Adrenal gland (tissue), 12 donors: Measurements from ENCODE around the gene FAM163B. TPM values are rescaled to one million over a fixed set of nuclear protein-coding genes. Genes with fewer than 3 reads are reported as not detected.

Experiments used
- DNase-seq, 7 donors: peaks; one replicate each; pipeline ENCODE4 v3.0.0-alpha.2; 2019 to 2020
- H3K27ac ChIP-seq, 5 donors: fragments of 200-600 bp; sonication (generic) in 4 of 5; 1 replicate in 3 of 5; 2 replicates in 2 of 5; pipeline versions ENCODE4 v1.5.1 to v1.8.0; 2016 to 2020; ENCODE audit warnings: mild to moderate bottlenecking in 1 of 5
- H3K27me3 ChIP-seq: fragments of 200-600 bp; 2 replicates; pipeline ENCODE4 v1.8.0; 2021
- H3K36me3 ChIP-seq, 2 donors: fragments of 200-600 bp; replicated peaks in 1 of 2; 1 replicate in 1 of 2; 2 replicates in 1 of 2; pipeline versions ENCODE4 v1.5.1 to v1.8.0; 2018 to 2022
- H3K4me1 ChIP-seq, 2 donors: fragments of 200-600 bp; replicated peaks in 1 of 2; 1 replicate in 1 of 2; 2 replicates in 1 of 2; pipeline versions ENCODE4 v1.5.1 to v1.8.0; 2018 to 2021
- H3K4me3 ChIP-seq, 4 donors: fragments of 200-600 bp; sonication (generic) in 3 of 4; one replicate each; pipeline ENCODE4 v1.5.1; 2016 to 2018
- H3K9me3 ChIP-seq, 3 donors: fragments of 200-600 bp; sonication (generic) in 1 of 3; replicated peaks in 1 of 3; 1 replicate in 2 of 3; 2 replicates in 1 of 3; pipeline versions ENCODE4 v1.5.1 to v1.8.0; 2016 to 2021
- POLR2A ChIP-seq, 2 donors: fragments of 450-650 bp; IDR thresholded peaks; one replicate each; pipeline ENCODE4 v1.6.1; 2017; ENCODE audit warnings: antibody characterized with exemption in 2 of 2, mild to moderate bottlenecking in 2 of 2, moderate library complexity in 1 of 2
- WGBS, 4 donors: extraction: QIAGEN DNeasy Blood & Tissue Kit in 2 of 4; methylation state at CpG; one replicate each; pipeline versions ENCODE4 v1.1.5 to v1.1.7; 2013 to 2017; 5-methylcytosine and 5-hydroxymethylcytosine counted together
- intact Hi-C, 2 donors: fragments of 100-400 bp; cut with DNase I; formaldehyde crosslinking; loops; one replicate each; pipeline versions ENCODE4 v1.14.1 to v1.15.0; 2022 to 2023
- polyA plus RNA-seq, 3 donors: library from polyadenylated mRNA; stranded (reverse); fragments of 200-250 nt in 2 of 3; fragments of 350-450 nt in 1 of 3; fragmentation: Illumina TruSeq in 1 of 3; extraction: RNeasy Lipid Tissue Mini Kit (QIAGEN cat#74804) in 1 of 3; gene quantifications; one replicate each; pipeline ENCODE4 v1.2.3, GENCODE V29; 2013 to 2014
- total RNA-seq, 9 donors: library from RNA; depleted of rRNA in 4 of 9; stranded (reverse); fragments of >200 nt in 4 of 9; fragments of 120-200 nt in 1 of 9; fragmentation: NEBNext Ultra II Directional in 1 of 9; extraction: Animal tissue kit (Norgen Biotek cat#: 25700) in 1 of 9; gene quantifications; one replicate each; pipeline versions ENCODE4 v1.1.0 to v1.2.4, GENCODE V29; 2013 to 2023
- TF ChIP-seq, protein P1 (sequence below), 6 experiments: fragments of 450-650 bp in 4 of 6; fragments of 200-600 bp in 2 of 6; sonication (generic) in 1 of 6; IDR thresholded peaks; 1 replicate in 5 of 6; 2 replicates in 1 of 6; pipeline versions ENCODE4 v1.5.1 to v1.8.0; 2016 to 2021; ENCODE audit warnings: antibody characterized with exemption in 6 of 6, mild to moderate bottlenecking in 2 of 6, moderate library complexity in 1 of 6
- donor health status: healthy with polysubstance abuse.
- donor health status: Bipolar disorder and iron deficiency.
- donor health status: DM: yes; HTN: yes; CAD: no.
- donor health status: DM: no; HTN: no; CAD: no.
- donor health status: DM: no; HTN: no; CAD: no.
- donor health status: DM: yes; HTN: yes; CAD: no.

FAM163B gene
- total and polyA plus RNA-seq, 12 donors = 0.72 to 14.3 (median 2.5) TPM

DNA sequence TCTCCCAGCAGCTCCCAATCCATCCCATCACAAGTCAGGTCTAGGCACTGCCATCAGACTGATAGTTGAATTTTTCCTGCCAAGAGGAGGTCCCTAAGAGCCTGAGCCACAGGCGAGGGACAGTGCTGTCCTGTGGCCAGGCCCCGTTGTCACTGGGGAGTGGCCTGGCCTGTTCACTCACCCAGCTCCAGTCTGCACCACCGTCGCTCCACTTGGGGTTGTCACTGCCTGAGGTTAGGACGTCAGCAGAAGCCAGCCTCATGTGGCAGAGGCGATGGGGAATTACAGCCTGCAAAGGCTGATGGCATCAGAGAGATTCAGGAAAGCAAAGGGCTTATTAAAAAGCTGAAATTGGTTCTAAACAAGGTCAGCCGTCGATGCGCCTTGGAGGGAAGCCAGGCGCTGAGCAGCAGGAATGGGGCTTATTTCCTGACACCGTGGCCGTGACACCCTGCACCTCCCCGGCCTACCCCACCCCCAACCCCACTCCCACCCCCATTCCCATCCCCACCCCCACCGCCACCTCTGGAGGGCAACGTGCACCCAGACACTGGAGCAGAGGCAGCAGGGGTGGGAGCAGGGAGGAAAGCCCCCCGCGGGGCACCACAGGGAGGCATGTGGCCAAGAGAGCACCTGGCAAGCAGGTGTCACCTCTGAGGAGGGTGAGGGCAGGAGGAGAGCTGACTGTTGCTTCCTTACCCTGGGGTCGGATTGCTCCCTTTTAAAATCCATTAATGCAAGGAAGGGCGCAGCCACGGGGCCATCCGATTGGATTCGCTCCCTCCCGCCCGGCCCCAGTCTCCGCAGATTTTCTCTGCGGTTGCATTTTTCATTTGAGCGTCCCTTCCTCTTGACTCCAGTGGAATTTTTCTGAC lies 23.9 kb upstream of the FAM163B start:
- H3K9me3 ChIP-seq = no peaks in the 10 kb centered on the region
- H3K36me3 ChIP-seq = no peaks in the 10 kb centered on the region
- peak overlapping the region in 2 of 5 donors; percentile 50 to 56 for H3K27ac ChIP-seq
- 64 to 72% (median 64%) methylated on average over 20 to 27 of the region's 27 CpGs for WGBS, 4 donors
- DNase-seq = peak in 1 of 7 donors; percentile 92
- H3K27me3 ChIP-seq = no peaks in the 10 kb centered on the region
- no peak overlapping the region for H3K4me3 ChIP-seq
- peak; percentile 9 to 61 for TF ChIP-seq POLR2A (IDR thresholded peaks at IDR 0.05)
- TF ChIP-seq, protein P1, sequence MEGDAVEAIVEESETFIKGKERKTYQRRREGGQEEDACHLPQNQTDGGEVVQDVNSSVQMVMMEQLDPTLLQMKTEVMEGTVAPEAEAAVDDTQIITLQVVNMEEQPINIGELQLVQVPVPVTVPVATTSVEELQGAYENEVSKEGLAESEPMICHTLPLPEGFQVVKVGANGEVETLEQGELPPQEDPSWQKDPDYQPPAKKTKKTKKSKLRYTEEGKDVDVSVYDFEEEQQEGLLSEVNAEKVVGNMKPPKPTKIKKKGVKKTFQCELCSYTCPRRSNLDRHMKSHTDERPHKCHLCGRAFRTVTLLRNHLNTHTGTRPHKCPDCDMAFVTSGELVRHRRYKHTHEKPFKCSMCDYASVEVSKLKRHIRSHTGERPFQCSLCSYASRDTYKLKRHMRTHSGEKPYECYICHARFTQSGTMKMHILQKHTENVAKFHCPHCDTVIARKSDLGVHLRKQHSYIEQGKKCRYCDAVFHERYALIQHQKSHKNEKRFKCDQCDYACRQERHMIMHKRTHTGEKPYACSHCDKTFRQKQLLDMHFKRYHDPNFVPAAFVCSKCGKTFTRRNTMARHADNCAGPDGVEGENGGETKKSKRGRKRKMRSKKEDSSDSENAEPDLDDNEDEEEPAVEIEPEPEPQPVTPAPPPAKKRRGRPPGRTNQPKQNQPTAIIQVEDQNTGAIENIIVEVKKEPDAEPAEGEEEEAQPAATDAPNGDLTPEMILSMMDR (IDR thresholded peaks at IDR 0.05) = no peak
- peaks cover 0 to 11% of the 10 kb centered on the region in 2 donors for H3K4me1 ChIP-seq
- intact Hi-C loops = no loop called here

DNA sequence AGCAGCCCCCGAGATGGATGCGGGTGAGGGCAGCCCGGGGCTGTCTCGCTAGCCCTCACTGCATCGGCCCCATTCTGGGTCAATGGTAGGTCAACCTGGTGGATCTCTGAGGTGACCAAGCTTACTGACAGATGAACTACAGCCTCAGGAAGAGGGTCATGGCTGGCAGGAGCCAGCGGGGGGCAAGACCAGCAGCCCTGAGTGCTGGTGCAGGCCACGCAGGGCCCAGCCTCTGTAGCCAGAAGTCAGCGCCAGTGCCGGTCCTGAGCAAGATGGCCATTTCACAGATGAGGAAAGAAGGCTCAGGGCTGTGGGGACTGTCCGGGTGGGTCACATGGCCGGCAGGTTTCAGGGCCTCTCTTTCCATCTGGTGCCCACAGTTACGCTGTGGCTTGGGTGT lies 21.9 kb upstream of the FAM163B start:
- DNase-seq = no peak
- H3K27me3 ChIP-seq = no peaks in the 10 kb centered on the region
- TF ChIP-seq, protein P1 (IDR thresholded peaks at IDR 0.05) = no peak
- TF ChIP-seq POLR2A (IDR thresholded peaks at IDR 0.05) = no peak
- intact Hi-C loops = no loop called here
- no peaks in the 10 kb centered on the region for H3K36me3 ChIP-seq
- H3K4me3 ChIP-seq = no peak overlapping the region
- H3K27ac ChIP-seq = no peak overlapping the region
- H3K9me3 ChIP-seq = no peaks in the 10 kb centered on the region
- 91 to 93% (median 92%) methylated on average over 6 to 12 of the region's 12 CpGs; no CpG with 5 or more reads in 1 of the 4 donors for WGBS, 4 donors
- H3K4me1 ChIP-seq = peaks cover 0 to 11% of the 10 kb centered on the region in 2 donors

DNA sequence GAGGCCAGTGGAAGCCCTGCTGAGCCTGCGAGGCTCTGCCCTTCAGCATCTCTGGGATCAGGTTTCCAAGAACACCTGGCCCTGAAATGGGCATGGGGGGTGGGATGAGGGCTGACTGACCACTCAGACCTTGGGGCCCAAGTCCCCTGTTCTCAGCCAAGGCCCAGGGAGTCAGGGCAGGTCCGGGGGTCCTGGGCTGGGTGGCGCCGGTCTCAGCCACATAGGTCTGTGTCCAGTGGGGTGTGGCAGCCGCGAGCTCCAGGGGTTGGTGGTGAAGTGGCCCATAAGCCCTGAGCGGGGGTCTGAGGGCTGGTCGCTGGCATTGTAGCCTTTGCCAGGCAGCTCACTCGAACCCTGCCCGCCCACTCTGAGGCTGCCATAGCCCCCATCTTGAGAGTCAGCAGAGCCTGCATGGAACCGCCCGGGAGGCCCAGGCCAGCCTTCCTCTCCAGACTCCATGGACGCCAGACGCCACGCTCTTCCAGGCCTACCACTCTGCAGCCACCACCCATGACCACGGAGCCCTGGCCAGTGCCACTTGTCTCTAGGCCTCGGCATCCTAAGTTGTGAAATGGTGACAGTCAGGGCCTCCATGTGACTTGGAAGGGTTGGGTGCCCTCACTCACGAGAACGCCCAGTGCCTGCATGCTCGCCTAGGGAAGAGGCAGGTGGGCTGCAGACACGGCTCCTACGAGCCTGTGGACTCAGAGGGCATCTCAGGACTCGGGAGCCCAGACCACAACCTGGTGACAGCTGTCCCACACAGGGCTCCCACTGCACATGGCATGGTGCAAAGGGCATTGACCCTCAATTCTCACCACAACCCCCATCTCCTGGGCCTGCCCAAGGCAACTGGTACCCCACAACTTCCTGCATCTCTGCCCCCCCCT lies 20.3 kb upstream of the FAM163B start:
- DNase-seq = no peak
- Histone ChIP-seq H3K4me3 (no peak overlapping the region), H3K27ac (peak overlapping the region in 1 of 5 donors; percentile 12), H3K36me3 (no peaks in the 10 kb centered on the region), H3K27me3 (no peaks in the 10 kb centered on the region), H3K9me3 (no peaks in the 10 kb centered on the region), H3K4me1 (peaks cover 0 to 10% of the 10 kb centered on the region in 2 donors)
- 86 to 97% (median 93%) methylated on average over 7 to 23 of the region's 23 CpGs for WGBS, 4 donors
- intact Hi-C loops = no loop called here
- TF ChIP-seq POLR2A (IDR thresholded peaks at IDR 0.05) = no peak
- TF ChIP-seq, protein P1 (IDR thresholded peaks at IDR 0.05) = no peak

DNA sequence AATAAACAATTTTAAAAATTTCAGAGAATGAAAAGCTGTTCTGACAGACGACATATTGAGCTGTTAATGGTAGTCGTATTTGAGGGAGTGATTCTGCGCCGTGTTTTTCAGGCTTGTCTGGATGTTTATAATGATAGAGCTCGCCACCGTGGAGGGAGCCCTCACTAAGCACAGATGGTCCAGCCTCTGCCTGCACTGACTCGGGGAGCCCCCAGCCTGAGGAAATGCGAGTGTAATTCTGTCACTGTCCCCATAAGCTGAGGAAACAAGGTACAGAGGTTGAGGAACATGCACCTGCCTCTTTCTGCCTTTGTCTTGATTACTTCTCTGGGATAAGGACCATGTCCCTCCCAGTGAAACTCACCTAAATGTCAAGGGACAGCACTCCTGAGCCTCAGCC lies 19.6 kb upstream of the FAM163B start:
- H3K4me1 ChIP-seq = peaks cover 0 to 3% of the 10 kb centered on the region in 2 donors
- peak overlapping the region in 1 of 5 donors; percentile 12 for H3K27ac ChIP-seq
- intact Hi-C loops = no loop called here
- TF ChIP-seq, protein P1 (IDR thresholded peaks at IDR 0.05) = no peak
- TF ChIP-seq POLR2A (IDR thresholded peaks at IDR 0.05) = no peak
- H3K9me3 ChIP-seq = no peaks in the 10 kb centered on the region
- H3K27me3 ChIP-seq = peaks cover 1% of the 10 kb centered on the region
- no peak overlapping the region for H3K4me3 ChIP-seq
- 75 to 82% (median 77%) methylated on average over 8 of the region's 8 CpGs for WGBS, 4 donors
- no peak for DNase-seq
- H3K36me3 ChIP-seq = no peaks in the 10 kb centered on the region
